ENCODE results near the gene SH3PXD2A.
"Not testable (repeated sequence)": the region's sequence is repeated elsewhere in the genome, so short reads cannot be mapped to it uniquely, and the experiment has no call there.

SH3PXD2A gene

DNA sequence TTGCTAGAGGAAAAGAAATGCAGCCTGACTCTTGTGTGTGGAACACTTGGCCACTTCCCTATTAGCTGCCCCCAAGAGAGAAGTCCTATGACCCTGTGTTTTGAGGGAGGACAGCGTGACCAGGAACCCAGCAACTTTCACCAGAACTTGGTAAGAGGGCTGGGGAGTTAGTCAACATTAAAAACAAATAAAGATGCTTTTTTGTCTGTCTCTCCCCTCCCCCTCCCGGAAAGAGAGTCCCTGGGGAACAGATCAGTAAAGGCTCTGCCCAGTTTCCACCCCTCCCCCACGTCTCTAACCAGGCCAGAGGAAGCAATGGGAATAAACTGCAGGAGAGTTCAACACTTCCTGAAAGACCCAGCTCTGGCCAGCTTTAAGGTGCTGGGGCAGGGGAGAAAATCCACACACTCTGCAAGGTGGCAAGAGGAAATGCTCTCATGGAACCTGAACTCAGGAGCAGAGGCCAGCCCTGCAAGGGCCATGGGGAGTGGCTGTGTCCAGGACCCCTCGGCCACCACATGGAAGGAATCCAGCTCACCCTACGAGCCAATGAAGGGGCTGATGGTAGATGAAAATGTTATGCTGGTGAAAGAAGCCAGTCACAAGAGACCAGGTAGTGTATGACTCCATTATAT, 21.5 kb downstream of the SH3PXD2A start:
- no peak for DNase-seq

DNA sequence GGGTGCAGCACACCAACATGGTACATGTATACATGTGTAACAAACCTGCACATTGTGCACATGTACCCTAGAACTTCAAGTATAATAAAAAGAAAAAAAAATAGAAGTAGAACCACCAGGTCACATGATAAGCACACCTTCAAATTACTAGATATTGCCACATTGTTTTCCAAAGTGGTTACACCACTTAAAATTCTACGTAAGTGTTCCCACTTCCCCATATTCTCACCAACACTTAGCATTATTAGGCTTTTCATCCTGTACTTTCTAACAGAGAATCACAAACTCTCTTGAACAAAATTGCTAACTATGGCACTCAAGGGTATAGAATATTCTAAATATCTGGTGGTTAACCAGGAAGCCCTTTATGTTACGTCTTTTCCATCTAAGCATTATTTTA, 22.6 kb downstream of the SH3PXD2A start:
- DNase-seq, result no peak

DNA sequence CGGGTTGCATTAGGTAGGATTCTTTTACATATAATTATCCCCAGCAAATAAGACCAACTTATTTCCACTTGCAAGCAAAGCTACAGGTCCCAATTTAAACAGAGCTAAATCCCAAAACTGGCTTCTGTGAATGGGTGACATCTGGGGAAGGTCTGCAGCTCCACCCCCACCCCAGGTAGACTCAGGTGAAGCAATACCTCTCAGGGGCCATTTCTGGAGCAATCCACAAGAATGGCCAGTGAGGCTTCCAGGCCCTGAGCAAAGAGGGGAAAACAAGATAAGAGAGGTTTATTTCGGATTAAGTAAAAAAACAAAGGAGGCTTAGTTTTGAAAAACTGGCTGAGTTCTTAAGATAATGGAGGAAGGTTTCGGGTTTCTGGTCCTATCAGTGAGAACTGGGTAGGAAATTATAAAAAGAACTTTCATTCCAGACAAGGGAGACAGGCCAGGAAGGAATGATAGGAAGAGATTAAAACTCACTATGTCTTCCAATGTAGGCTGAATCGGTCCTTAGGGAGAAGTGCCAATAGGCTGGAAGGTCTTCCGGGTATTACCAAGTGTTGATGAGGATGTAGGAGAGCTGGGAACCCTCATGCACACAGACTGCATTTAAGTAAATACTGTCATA, 25.4 kb downstream of the SH3PXD2A start:
- DNase-seq, result no peak

DNA sequence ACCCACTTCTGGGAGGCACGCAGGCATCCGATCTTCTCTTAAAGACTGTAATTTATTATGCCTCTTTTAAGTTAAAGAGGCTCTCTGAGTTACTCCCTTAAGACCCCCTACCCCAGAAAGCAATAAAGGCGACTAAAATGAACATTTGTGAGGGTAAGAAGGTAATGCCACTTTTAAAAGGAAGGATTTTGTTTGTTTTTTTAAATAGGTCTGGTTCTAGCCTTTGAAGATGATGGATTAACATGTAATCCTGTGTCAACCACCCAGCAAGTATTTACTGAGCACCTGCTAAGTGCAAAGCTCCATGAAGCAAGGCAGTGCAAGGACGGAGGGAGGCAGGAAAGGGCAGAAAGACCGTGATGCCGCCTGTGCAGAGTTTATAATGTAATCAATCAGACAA, 26.1 kb downstream of the SH3PXD2A start:
- DNase-seq, result no peak

DNA sequence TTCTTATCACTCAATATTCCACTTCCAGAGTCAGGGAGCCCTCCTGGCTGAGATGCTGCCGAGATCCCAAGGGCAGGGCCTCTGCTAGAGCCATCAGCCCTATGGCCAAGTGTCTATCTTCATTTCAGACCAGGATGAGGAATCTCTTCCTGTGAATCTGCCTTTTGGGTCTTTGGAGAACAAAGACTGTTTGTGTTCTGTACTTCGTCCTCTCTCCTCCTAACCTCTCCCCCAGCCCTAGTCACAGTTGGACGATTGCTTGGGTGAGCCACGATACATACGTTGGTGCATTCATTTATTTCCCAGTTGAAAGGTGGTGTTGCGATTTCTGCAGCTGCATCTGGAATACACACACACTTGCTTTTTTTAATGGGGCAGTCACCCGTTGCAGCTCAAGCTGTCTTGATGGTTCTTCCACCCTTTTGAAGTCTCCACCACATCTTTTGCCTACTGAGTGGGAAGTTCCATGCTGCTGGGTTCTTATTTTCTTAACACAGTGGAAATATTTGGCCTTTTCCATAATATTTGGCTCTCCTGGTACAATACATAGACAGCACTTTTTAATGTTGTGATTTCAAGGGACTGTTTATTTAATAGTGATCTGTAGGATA, 26.7 kb downstream of the SH3PXD2A start:
- DNase-seq, result no peak

DNA sequence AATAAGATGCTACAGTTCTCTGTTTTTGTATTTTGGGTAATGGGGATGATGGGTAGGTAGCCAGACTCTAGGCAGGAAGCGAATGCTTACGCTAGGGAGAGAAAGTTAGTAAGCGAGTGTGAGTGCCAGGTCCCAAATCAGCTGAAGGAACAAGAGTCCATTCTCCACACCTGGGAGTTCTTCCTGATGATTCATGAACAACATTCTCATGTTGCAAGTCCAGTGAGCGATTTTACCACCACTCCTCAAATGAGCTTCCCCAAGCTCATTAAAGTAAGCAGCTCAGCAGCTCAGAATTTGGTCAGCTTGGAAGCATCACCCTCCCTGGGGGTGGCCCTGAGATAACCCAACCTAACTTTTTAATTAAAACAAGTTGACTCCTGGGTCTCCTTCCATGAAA, 27.3 kb downstream of the SH3PXD2A start:
- no peak for DNase-seq

DNA sequence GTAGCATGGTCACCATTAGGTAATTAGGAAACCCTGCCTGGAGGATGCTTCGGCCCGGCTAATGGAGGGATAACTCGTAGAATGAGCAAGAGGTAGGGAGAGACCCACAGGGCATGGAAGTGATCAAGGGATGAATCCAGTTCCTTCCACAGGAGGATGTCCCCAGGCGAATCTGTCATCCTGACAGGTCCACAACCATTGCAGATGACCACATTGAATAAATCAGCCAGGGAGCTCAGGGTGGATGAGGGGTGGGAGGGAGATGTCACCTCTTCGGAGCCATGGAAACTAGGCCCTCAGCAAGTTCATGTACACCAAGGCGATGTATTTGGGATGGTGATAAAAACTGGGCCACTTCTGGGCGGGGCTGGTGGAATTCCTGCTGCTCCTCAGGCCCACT, 28.5 kb downstream of the SH3PXD2A start:
- no peak for DNase-seq

DNA sequence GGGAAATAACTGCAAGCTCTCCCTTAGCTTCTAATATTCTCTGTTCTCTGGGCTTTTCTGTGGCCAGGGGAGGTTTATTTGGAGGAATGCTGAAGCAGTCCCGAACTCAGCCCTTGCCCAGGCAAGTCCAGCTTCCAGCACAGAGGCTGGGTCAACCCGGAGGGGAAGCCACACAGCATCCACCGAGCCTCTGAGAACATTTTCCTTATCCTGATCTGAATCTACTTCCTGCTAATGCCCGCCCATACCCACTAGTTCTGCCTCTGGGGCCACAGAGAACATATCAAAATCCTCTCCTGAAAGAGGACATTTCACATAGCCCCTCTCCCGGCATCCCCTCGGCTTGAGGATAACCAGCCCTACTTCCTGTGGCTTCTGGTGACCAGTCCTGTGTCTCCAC, 31.1 kb downstream of the SH3PXD2A start:
- DNase-seq, result no peak

DNA sequence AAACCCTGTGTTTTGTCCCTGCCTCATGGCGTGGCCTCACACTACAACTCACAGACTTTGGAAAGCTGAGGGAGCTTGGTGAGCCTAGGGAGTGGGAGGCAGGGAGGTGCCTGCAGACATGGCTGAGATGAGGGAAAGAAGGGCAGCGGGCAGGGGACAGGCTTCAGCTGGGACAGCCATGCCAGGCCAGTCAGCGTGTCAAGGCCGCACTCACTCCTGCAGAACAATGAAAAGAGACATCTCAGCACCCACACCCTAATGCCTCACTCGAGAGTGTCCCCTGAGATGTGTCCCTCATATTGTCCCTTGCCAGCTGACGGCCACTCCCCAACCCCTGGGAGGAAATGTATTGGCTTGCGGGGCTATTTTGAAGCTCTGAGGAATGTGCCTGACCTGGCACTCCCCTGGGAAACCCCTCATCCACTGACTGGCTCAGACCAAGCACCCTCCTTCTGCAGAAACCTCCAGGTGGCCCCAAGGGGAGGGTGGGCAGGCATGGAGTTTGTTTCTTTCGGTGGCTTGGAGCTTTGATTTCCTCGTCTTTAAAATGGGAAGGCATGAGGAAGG, 31.6 kb downstream of the SH3PXD2A start:
- no peak for DNase-seq

DNA sequence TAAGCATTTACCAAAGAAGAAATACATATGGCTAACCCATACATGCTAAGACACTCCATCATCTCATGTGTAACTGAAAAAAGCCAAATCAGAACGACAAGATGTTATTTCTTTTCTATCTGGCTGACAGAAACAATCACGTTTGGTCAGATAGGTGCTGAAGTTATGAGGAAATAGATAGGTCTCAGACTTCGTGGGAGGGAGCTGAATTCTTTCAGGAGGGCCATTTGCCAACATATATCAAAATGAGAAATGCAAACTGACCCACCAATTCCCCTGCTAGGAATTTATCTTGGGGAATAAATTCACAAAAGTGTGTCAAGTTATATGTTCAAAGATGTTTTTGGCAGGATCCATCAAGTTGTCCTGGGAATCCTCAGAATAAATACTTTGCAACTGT, 32.6 kb downstream of the SH3PXD2A start:
- no peak for DNase-seq

DNA sequence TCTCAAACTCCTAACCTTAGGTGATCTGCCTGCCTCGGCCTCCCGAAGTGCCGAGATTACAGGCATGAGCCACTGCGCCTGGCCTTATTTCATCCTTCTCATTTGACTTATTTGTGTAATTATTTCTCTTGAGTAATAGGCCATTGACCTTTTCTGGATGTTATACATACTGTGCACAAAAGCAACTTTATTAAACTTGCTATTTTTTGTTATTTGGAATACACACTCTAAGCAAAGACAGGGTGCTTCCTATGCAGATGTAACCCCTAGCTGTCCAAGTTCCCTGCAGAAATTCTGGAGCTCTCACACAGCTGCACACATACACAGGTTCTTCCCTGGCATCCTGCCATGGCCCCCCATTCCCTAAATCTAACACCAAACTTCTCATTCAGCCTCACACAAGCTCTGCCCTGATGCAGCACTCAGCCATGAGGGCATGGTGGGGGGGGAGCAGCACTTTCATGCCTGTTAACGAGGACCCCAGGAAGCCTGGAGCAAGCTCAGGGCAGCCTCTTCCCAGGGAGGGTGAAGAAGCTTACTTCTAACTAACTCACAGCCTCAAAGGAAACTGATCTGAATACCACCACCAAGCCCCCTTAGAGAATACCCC, 33.2 kb downstream of the SH3PXD2A start:
- no peak for DNase-seq

DNA sequence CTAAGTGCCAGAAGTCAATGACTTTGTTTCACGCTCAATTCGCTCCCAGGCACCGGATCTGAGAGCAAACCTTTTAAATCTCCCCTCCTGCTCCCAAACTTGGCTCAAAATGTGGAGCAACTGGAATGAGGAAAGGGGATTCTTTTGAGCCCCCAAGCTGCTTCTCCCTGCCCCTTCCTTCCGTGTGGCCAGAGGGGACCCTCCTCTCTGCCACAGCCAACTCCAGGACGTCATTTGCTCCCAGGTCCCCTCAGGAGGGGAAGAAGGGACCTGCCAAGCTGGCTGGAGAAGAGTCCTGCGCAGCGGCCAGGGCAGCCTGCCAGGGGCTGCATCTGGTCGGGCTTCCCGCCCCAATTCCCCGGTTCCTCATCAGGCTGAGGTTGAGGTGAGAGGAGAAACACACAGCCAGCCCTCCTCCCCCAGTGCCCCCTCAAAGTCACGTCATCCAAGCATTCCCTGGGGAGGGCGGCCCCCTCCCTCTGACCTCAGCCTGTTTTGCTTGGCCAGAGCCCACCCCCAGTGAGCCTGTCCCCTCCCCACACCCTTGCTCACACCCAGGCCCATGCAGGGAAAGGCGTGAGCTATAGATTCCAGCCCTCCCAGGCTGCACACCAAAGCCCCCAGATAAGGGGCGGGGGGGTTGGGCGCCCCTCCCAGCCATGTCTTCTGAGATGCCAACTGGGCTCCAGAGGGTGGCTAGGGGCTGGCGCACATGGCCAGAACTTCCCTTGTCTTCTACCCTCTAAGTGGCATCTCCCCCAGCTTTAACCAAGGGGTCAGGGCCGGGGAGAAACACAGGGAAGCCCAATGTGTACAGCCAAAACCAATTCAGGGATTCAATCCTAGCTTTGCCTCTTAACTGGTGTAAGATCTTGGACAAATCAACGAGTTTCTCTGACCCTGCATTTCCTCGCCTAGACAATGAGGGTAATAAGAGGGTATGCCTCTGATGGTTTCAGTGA, 35.0 kb downstream of the SH3PXD2A start:
- no peak for DNase-seq

DNA sequence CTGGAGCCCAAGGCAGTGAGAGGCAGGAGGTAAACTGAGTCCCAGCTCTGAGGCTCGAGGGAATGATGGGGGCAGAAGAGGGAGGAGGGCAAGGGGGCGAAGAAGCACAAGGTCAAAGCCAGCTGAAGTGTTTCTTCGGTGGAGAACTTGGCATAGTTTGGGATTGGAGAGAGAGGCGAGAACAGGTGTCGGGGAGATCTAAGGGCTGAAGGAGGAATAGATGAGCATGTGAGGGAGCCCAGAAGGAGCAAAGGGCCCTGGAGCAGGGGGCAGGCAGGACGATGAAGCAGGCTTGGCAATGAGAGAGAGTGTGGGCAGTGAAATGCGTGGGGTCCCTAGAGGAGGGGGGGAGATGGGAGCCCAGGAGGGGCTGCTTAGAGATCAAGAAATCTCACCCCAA, 35.9 kb downstream of the SH3PXD2A start:
- DNase-seq, result no peak

DNA sequence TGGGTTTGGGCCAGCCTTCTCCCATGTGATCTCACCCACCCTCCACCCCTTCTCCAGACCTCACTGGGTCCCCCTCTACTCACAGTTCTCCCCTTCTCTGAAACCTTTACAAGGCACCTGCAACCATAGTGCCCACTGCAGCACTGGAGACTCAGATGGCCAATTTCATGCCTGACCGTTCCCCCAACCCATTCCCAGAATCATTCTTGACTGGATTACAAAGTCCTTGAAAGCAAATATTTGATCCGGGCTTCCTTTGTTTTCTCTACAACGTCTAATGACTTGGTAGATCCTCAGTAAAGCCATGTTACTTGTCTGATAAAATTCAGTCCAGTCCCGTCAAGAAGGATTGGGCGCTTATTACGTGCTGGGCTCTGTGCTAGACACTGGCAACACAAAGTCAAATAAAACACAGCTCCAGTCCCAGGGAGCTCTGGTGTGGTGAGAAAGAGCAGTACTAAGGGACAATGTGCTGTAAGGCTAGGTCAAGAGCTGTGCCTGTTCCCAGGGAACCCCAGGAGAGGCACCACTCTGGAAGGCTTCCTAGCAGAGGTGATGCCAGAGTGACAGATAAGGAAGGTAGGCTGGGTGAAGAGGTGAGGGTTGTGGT, 36.5 kb downstream of the SH3PXD2A start:
- DNase-seq, result no peak

DNA sequence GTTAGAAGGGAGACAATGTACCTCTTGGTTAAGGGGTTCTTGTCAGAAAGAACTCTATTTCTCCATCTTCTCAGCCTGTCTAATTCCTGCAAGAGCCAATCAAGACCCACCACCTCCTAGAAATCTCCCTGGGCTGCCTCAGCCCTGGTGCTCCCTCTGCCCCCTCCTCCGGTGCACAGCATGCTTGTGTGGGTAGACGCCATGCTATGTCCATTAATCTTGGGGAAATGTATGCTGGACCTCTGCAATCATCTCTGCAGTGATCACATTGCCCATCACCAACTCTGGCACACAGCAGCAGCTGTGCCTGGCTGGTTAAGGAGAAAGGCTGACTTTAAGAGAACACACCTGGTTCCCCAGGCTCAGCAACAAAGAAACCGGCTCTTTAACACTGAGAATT, 37.3 kb downstream of the SH3PXD2A start:
- DNase-seq, result no peak

DNA sequence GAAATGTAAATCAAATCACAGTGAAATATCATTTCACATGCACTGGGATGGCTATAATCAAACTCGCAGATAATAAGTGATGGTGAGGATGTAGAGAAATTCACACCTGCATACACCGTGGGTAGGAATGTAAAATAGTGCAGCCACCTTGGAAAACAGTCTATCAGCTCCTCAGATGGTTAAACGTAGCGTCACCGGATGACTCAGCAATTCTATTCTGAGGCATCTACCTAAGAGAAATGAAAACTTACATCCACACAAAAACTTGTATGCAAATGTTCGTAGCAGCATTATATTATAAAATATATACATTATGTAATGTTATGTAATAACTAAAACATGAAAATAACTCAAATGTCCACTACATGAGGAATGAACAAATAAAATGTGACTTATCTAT, 38.9 kb downstream of the SH3PXD2A start:
- DNase-seq, result no peak

DNA sequence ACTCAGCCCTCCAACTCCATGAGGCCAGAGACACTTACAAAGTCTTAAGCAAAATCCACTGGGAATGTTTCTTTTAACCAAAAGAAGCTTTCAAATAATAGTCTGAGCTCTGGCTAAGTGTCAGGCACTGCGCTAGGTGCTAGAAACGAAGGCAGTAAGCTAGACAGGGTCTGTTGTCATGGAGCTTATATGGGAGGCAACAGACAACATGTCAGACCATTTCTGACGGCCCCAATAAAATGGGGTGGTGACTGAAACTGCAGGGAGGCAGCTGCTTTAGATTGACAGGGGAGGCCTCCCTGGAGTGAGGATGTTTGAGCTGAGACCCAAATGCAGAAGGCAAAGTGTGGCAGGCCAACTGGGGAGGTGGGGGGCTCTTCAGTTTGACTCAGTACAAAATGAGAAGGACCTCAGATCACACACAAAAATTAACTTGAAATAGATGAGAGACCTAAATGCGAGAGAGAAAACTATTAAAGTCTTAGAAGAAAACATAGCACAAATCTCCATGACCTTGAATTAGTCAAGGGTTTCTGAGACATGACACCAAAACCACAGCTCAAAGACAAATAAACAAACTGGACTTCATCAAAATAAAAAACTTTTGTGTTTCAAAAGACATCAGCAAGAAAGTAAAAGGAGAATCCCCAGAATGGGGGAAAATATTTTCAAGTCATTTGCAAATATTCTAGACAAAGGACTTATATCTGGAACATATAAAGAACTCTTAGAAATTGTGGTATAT, 40.6 kb downstream of the SH3PXD2A start:
- DNase-seq, result no peak

DNA sequence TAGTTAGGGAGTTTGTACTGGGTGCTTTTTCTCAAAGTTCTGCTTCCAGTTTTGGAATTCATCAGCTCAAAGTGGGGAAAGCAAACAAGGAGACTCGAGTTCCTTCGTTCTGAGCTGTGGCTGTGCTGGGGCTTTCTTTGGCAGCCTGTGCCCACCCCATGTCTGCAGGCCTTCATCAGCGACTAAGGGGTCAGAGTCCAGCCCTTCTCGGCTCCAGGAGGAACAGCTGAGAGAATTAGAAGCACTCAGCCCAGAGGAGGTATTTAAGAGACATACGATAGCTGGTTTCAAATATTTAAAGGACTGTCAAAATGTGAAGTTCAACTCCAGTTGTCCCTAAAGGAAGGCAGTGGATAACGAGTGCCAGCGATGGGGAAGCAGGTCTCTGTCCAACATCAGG, 41.3 kb downstream of the SH3PXD2A start:
- DNase-seq, result no peak

DNA sequence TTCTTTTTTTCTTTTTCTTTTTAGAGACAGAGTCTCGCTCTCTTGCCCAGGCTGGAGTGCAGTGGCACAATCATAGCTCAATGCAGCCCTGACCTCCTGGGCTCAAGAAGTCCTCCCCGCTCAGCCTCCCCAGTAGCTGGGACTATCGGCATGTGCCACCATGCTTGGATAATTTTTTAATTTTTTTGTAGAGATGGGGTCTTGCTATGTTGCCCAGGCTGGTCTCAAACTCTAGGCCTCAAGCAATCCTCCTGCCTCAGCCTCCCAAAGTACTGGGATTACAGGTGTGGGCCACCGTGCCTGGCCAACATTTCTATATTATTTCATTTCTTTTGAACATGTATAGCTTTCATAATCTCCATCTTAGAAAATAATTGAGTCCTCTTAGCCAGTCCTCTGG, 42.1 kb downstream of the SH3PXD2A start:
- not testable (repeated sequence) for DNase-seq

DNA sequence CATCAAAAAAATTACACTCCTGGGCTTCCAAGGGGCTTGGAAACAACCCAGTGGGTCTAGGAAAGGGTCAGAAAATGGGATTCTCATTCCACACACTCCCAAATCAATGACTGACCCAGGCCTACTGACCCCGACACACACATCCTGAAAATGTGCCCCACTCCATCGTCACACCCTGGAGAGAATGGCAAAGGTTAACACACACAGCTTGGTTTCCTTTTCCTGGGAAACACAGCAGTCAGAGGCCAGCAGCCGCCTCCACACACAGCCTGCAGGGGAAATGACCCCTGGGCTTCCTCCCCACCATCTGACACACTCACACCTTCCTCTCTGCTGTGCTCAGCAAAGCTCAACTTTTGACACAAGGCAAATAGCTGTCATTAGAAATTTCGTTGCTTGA, 42.9 kb downstream of the SH3PXD2A start:
- no peak for DNase-seq

DNA sequence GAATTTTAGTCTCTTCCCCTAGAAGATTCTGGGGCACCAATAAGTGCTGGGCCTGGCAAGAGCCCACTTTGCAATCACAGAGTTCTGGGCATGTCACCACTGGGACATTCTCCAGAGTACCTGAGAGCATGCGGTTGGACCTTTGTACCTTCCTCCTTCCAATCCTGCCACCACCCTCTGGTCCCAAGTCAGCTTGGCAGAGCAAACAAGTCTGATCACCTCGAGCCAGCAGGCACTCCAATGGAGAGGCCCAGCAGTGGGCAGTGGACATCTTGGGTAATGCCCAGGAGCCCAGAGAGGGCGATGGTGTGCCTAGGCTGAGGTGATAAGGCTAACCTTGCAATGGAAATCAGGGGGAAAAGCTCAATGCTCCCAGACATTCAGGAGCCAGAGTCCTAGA, 43.4 kb downstream of the SH3PXD2A start:
- no peak for DNase-seq

DNA sequence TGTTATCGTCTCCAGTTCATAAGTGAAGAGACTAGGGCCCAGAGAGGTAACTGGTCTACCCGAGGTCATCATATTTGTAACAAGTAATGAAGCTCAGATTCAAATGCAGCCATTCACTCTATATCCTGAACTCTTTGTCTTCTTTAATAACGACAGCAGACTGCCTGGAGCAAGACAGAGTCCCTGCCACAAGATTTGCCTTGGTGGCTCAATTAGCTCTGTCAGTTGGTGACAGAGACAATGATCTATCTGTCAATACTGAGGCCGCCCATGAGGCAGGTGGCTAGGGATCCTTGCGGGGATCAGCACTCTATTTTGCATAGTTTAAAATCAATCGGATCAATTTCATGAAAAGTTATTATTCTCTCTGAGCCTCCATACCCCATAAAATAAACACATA, 43.9 kb downstream of the SH3PXD2A start:
- no peak for DNase-seq
